GM21723 (cell line): Measurements from ENCODE around the gene NUDT3.
"Not testable (repeated sequence)": the region's sequence is repeated elsewhere in the genome, so short reads cannot be mapped to it uniquely, and the experiment has no call there.

Source experiments
- ATAC-seq: cut with Tn5 transposase; IDR thresholded peaks from one replicate; pipeline ENCODE4 v1.9.1; 2021; ENCODE audit warnings: mild to moderate bottlenecking, moderate library complexity; ENCODE audit not compliant: unreplicated experiment

Gene NUDT3

DNA sequence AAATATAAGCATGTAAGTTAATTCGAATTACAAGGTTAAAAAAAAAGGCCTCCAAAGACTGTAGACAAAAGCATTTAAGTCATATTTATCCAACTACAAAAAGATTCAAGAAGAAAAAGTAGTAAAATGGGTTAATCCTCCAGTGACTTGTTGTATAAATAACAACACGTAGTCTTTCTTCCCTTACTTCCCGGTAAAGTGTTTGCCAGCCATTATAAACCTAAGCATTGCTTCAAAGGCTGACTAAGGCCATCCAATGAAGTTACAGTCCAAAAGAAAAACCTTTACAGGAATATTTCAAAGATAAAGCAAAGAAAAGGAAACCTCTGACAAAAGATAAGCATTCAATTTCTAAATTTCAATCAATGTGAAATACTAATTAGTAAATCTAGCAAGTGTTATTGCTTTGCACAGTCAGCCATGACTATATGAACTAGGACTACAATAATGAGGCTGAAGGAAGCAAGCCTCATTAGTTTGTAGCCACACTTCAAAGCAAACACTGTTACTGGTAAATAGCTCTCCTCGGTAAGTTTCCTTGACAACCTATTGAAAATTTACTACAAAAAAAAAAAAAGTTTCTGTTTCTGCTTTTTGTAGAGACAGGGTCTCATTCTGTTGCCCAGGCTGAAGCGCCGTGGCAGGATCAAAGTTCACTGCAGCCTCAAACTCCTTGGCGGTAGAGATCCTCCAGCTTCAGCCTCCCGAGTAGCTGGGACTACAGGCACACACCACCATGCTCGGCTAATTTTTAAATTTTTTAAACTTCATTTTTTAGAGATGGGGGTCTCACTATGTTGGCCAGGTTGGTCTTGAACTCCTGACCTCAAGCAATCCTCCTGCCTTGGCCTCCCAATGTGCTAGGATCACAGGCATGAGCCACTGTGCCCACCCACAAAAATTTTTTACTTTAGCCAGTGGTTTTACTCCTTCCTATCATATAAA, 46.0 kb downstream of the NUDT3 start:
- no peak for ATAC-seq

DNA sequence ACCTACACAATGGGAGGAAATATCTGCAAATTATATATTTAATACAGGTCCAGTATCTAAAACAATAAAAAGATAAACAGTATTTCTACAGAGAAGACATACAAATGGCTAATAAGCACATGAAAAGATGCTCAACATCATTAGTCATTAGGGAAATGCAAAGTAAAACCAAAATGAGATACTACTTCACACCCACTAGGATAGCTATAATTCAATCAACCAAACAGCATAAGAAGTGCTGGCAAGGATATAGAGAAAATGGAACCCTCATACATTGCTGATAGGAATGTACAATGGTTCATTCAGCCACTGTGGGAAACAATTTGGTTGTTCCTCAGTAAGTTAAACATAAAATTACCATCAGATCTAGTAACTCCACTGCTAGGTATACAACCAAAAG, 48.7 kb downstream of the NUDT3 start:
- ATAC-seq = no peak

DNA sequence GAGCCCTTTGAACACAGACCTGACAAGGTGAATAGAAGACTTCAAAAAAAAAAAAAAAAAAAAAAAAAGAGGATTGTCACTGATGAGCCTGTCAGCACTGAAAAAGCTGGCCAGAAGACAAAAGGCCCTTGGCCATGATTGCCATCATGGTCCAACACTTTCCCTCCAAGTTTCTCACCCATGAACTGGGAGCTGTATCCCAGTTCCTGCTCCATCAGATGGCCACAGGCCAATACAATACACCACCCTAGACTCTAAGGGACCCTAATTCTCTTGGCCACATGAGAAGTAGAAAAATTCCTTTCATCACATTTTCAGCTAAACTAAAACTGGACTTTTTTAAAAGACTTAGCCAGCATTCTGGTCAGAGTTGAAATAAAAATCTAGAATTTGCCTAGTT, 50.2 kb downstream of the NUDT3 start:
- no peak for ATAC-seq

DNA sequence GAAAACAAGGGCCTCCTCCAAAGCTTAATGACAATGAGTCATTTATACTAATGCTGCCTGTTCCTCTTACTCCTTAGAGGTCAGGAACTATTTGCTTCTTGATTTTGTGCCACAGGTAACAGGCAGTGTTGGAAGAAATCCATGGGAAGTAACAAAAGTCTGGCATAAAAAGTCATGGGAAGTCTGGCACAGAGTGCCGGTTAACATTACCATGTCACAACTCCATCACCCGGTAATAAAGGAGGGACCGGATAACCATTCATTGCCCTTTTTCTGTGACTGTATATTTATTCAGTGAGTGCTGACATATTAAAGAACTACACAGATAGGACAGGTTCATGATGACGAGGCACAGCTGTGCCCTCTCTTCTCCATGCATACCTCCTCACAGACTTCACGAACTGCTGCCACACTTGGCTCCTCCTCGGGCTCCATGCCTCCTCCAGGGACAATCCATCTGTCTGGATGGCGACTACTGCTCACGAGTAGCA, 50.9 kb downstream of the NUDT3 start:
- no peak for ATAC-seq

DNA sequence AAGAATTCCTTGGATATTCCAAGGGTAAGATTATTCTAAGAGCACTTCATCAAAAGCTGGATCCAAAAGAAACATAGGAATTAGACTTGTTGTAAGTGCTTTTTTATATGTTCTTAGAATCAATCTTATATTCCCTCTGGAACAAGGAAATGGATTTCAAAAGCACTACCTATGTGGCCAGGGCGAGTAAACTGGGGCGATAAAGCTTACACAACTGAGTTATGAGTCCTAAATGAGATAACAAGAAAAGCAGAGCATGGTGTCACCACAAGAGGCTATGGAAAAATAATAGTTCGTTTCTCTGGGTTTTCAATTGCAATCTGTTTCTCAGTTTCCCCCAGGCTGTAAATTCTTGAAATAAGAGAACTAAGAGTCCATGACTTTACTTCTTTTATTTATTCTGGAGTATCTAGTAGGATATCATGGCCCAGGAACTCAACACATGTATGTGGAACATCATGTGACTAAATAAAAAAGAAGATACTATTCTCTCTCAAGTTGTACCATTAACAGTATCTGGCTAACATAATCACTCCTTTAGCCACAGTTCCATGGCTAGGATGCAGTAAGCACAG, 51.5 kb downstream of the NUDT3 start:
- no peak for ATAC-seq

DNA sequence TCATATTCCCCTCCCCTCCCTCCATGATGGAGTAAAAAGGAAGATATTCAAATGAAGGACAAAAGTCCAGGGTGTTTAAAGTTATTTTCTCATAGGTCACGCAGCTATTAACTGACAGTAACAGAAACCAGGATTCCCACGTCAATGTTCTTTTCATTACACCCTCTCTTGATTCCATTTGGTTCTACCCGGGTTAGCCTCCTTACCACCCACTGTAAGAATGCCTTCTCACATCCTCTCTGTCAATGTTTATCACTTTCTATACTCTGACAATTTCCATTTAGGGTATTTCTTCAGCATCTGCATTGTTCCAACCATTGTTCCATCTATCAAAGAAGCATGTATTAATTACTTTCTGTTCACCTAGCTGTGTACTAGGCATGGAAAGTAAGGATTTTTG, 52.1 kb downstream of the NUDT3 start:
- ATAC-seq = no peak

DNA sequence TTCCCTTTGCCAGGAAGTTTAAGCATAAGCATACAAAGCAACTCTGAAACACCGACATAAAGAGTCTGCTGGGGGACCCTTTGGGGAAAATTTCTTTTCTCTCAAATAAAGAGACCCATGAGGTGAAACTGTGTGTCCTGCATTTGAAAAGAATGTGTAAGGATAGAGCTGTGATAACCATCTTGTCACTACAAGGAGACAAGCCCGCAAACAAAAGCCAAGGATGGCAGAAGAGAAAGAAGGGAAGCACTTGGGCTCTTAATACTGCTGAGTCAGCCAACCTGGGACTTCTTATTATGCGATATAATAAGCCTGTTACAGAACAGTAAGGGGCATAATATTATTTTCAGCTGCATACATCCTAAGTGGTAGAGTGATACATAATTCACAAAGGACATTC, 52.5 kb downstream of the NUDT3 start:
- no peak for ATAC-seq

DNA sequence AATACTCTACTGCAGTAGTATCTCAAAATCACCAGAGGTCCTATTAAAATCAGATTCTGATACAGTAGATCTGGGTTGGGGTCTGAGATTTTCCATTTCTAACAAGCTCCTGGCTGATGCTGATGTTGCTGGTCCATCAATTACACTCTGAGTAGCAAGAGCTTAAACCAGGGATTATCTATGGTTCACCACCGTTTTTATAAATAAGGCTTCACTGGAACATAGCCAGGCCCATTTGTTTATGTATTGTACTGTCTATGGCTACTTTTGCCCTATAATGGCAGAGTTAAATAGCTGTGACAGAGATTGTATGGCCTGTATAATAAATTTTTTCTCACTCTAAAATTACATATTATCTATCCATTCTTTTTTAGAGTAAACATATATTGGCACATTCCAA, 53.0 kb downstream of the NUDT3 start:
- no peak for ATAC-seq

DNA sequence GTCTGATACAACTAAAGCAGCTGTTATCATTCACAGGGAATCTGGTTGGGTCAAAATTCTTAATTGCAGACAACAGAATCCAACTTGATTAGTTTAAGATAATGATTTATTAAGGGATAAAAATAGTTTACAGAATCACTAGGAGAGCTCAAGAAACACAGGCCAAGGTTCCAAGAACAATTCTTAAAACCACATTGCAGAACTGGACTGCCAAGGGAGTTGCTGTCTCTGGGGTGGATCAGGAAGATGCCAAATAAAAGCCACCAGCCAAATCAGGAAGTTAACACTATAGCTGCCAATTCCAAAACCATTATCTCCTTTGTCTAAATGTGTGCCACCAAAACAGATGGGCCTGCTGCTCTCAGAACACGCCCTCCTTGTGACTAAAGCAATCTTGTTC, 53.7 kb downstream of the NUDT3 start:
- no peak for ATAC-seq

DNA sequence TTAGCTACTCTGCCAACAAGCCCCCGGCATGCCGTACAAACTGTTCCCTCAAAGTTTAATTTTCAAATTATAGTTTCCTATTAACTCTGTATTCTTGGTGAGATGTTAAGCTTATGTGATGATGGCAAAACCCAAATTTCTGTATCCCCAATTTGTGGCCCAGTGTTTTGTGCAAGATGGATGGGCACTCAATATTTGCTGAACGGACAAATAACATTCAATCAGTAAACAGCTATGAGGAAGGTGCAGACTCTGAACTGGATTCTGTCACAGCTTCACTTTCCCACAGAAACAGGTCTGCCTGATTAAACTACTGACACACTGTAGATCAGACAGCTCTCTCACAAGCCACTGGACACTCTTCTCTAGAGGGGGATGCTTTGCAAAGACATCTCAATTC, 54.1 kb downstream of the NUDT3 start:
- ATAC-seq = no peak

DNA sequence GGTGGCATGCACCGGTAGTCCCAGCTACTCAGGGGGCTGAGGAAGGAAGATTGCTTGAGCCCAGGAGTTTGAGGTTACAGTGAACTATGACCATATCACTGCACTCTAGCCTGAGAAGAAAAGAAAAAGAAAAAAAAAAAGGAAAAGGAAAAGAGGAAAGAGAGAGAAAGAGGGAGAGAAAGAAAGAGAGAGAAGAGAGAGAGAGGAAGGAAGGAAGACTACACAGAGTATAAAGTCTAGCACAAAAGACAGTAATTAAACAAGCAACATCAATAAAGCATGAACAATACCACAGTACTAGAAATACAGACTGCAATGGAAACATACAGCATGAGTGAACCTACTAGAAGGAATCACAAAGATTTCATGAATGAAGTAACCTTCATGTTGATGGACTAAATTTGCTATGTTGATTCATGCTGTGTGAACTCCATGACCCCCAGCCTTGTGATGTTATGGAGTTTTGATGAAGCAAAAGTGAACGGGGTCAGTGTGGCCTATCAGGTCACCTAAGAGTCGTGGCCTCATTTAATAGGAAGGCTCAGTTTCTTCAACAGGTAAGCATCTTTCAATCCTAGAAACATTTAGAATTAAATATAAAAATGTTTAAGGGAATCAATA, 57.6 kb downstream of the NUDT3 start:
- no peak for ATAC-seq

DNA sequence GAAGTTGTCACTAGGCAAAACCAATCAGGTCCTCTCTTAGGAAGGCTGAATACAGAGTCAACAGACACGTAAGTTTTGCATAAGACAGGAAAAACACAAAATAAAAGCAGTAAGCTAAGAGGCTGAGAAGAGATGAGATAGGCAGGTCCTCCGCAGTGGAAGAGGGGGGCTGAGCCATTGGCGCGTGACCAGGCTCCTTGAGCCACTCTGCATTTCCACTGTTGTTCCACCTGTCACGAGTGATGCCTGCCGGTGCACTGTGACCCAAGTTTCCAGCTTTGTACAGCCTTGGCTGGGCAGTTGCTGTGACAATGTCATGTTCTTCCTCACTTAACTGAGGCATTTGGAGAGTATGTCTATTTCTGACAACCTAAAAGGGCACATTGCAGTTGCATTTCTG, 58.6 kb downstream of the NUDT3 start:
- no peak for ATAC-seq

DNA sequence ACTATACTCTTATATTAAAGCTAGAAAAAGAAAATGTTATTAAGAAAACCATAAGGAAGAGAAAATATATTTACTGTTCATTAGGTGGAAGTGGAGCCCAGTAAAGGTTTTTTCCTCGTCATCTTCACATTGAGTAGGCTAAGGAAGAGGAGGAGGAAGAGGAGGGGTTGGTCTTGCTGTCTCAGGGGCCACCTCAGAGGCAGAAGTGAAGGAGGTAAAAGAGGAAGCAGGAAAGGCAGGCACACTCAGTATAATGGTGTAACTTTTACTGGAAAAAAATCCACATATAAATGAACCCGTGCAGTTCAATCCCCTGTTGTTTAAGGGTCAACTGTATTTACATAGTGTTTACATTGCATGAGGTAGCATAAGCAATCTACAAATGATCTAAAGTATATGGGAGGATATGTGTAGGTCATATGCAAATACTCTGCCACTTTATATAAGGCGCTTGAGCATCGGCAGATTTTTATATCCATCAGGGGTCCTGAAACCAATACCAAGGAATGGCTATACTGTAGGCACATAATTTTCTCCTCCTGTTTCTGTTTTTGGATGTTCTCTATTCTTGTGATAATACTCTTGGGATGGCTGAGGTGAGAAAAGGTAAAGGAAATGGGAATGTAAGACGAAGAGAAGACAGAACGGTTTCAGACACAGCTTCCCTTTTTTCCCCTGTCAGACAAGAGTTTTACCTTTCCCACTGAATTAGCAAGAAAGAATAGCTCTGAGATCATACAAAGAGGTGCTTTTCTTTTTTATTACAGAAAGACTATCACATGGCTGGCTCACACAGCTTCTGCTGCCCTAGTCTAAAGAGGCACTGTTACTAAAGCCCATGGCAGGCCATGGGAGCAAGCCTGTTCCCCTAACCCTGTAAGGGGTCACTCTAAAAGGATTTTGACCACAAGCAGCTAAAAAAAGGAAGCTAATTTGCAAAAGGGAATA, 59.9 kb downstream of the NUDT3 start:
- no peak for ATAC-seq

DNA sequence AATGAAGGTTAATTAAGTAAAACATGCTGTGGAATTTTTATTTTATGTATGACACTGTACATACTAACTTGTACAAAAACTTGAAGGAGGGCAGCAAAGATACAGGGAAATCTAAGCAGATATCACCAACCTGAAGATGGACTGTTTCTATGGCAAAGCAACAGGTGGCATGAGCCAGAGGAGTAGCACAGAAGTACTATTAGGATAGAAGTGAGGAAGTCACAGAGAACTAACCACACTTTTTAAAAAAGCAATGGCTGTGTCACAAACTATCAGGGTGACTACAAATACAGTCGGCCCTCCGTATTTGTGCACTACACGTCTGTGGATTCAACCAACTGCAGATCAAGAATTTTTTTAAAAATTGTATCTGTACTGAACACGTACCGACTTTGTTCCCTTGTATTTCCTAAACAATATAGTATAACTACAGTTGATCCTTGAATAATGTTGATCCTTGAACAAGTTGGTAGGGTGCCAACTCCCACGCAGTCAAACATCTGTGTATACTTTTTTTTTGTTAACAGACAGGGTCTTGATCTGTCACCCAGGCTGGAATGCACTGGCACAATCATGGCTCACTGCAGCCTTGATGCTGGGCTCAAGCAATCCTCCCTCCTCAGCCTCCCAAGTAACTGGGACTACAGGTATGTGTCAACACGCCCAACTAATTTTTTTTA, 61.0 kb downstream of the NUDT3 start:
- ATAC-seq = no peak

DNA sequence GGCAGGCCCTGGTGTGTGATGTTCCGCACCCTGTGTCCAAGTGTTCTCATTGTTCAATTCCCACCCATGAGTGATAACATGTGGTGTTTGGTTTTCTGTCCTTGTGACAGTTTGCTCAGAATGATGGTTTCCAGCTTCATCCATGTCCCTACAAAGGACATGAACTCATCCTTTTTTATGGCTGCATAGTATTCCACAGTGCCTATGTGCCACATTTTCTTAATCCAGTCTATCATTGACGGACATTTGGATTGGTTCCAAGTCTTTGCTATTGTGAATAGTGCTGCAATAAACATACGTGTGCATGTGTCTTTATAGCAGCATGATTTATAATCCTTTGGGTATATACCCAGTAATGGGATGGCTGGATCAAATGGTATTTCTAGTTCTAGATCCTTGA, 62.7 kb downstream of the NUDT3 start:
- not testable (repeated sequence) for ATAC-seq

DNA sequence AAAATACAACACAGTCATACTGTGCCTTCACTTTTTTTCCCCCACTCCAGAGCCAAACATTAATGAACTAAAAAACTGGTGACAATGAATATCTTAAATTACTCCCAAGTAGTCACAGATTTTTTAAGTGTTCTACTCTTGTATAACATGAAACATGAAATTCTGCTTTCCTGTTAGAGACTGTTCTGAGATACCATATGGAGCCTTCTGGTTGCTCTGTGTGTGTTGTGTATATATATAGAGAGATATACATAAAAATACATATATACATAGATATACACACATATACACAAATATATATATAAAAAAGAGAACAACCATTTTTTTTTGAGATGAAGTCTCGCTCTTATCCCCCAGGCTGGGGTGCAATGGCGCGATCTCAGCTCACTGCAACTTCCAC, 63.5 kb downstream of the NUDT3 start:
- no peak for ATAC-seq

DNA sequence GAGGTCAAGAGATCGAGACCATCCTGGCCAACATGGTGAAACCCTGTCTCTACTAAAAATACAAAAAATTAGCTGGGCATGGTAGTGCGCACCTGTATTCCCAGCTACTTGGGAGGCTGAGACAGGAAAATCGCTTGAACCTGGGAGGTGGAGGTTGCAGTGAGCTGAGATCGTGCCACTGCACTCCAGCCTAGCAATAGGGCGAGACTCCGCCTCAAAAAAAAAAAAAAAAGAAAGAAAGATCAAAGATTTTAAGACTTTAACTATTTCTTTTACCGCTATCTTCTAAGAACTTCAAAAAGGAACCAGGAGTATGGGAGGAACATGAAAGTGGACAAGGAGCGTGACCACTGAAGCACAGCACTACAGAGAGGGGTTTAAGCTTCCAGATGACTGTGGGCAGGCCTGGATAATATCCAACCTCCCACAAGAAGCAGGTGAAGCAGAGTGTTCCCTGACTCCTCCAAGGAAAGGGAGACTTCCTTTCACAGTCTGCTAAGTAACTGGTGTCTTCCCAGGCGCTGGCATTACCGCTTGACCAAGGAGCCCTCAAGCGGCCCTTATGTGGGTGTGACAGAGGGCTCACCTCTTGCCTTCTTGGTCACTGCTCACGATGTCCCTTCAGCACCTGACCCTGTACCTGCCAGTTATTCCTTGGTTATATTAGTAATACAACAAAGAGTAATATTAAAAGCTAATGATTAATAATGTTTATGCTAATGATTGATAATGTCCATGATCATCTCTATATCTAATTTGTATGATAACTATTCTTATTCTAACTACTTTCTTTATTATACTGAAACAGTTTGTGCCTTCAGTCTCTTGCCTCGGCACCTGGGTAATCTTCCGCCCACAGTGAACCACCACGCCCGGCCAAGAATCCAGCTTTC, 64.9 kb downstream of the NUDT3 start:
- ATAC-seq = not testable (repeated sequence)

DNA sequence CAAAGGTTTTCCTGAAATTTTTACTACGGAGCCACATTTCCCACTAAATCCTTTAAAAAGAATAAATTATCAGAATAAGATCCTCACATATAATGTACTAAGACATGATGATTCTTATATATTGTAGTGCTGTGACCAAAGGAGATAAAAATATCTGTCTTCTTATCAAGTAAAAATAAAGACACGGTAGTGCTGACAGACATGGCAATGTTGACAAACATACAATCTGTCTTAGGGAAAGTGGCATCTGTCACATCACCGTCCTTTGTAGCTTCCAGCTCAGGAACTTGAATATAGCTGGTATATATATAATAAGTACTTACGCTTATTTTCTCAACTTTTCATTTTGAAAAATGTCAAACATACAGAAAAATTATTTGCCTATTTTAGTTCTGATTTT, 66.8 kb downstream of the NUDT3 start:
- ATAC-seq = no peak

DNA sequence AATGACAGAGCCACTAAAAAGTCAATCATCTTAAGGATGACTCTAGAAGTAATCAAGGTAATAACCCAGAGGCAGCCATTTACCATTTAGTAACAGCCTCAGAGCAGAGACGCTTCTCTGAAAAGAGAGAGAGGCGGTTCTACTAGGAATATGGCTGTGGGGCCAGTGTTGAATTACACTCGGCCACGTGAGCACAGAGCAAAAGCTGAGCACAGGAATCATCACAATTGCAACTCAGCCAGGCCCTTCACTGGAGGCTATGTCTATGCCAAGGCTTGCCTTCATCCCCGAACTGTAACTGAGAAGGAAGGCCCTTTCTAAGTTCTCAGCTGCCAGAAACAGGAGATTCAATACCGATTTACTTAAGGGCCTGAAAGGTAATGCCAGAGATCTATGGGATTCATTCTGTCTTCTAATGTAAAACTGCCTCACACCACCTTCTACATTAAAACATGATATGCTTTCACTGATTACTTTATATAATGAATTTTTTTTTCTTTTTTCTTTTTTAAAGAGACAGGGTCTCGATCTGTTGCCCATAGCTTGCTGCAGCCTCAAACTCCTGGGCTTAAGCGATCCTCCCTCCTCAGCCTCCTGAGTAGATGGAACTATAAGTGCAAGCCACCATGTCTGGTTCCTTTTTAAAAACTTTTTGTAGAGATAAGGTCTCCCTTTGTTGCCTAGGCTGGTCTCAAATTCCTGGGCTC, 67.6 kb downstream of the NUDT3 start:
- no peak for ATAC-seq
